Activated B cell treated with CpG ODN at 0.5 μM for 24 hours (primary cell): Measurements from ENCODE around the gene GRIA4. TPM values are rescaled to one million over a fixed set of nuclear protein-coding genes. Genes with fewer than 3 reads are reported as not detected.

ENCODE experiments used
- ATAC-seq: fragments of 200-7000 bp; cut with Tn5 transposase; one replicate; pipeline ENCODE4 v1.10.0; 2021; ENCODE audit warnings: low read depth, mild to moderate bottlenecking, moderate library complexity
- CTCF ChIA-PET: fragments of 350-600 bp; sonication (Branson Sonifier 250); formaldehyde crosslinking; loops from one replicate; lab custom pipeline; 2021; ENCODE audit warnings: antibody characterized with exemption; lab: Charles Lee
- POLR2A ChIA-PET: fragments of 350-600 bp; sonication (Branson Sonifier 250); formaldehyde crosslinking; loops from one replicate; lab custom pipeline; 2021; ENCODE audit warnings: antibody characterized with exemption; lab: Charles Lee
- DNase-seq: peaks from one replicate; pipeline ENCODE4 v3.0.0; 2022
- H3K27ac Mint-ChIP-seq: one replicate; pipeline ENCODE4 v1.8.0; 2020; ENCODE audit warnings: mixed read lengths
- H3K27me3 Mint-ChIP-seq: one replicate; pipeline ENCODE4 v1.8.0; 2021; ENCODE audit warnings: mixed read lengths
- H3K36me3 Mint-ChIP-seq: one replicate; pipeline ENCODE4 v1.8.0; 2021; ENCODE audit warnings: low read depth, mixed read lengths
- H3K4me1 Mint-ChIP-seq: one replicate; pipeline ENCODE4 v1.8.0; 2021; ENCODE audit warnings: mixed read lengths
- H3K4me3 Mint-ChIP-seq: one replicate; pipeline ENCODE4 v1.8.0; 2020; ENCODE audit warnings: mild to moderate bottlenecking, mixed read lengths
- H3K9me3 Mint-ChIP-seq: one replicate; pipeline ENCODE4 v1.8.0; 2020; ENCODE audit warnings: mixed read lengths
- CTCF ChIP-seq: fragments of 200-600 bp; IDR thresholded peaks from one replicate; pipeline ENCODE4 v1.8.0; 2022; ENCODE audit warnings: antibody characterized with exemption, mild to moderate bottlenecking
- intact Hi-C: fragments of 100-400 bp; cut with micrococcal nuclease; formaldehyde crosslinking; loops from one replicate; pipeline ENCODE4 v1.15.1; 2024
- total RNA-seq: library from RNA; stranded (reverse); gene quantifications from 2 replicates; pipeline ENCODE4 v1.2.3, GENCODE V29; 2022

Gene GRIA4
- total RNA-seq, 1 donor from 2014 or later = not detected

GRCh38 chr11:105911454-105911853 is 301.6 kb downstream of the GRIA4 start:
- POLR2A ChIA-PET = no interaction called here
- no peak overlapping the region for H3K27ac Mint-ChIP-seq
- CTCF ChIA-PET = no interaction called here
- no peak for TF ChIP-seq CTCF
- H3K9me3 Mint-ChIP-seq = no peaks in the 10 kb centered on the region
- intact Hi-C loops = no loop called here
- ATAC-seq = no peak
- no peak overlapping the region for H3K4me3 Mint-ChIP-seq
- no peaks in the 10 kb centered on the region for H3K4me1 Mint-ChIP-seq
- no peaks in the 10 kb centered on the region for H3K27me3 Mint-ChIP-seq
- no peak for DNase-seq
- H3K36me3 Mint-ChIP-seq = no peaks in the 10 kb centered on the region

GRCh38 chr11:105912666-105913065 is 302.8 kb downstream of the GRIA4 start:
- DNase-seq (no peak), ATAC-seq (no peak)
- no peak for TF ChIP-seq CTCF
- Mint-ChIP-seq H3K4me3 (no peak overlapping the region), H3K4me1 (no peaks in the 10 kb centered on the region), H3K27me3 (no peaks in the 10 kb centered on the region), H3K9me3 (no peaks in the 10 kb centered on the region), H3K27ac (no peak overlapping the region), H3K36me3 (no peaks in the 10 kb centered on the region)
- CTCF ChIA-PET = no interaction called here
- POLR2A ChIA-PET = no interaction called here
- intact Hi-C loops = no loop called here

- no peak overlapping the region for H3K27ac Mint-ChIP-seq
- no peak for ATAC-seq
Observed at GRCh38 chr11:105915021-105915420, 305.1 kb downstream of the GRIA4 start.

GRCh38 chr11:105918039-105918438 is 308.2 kb downstream of the GRIA4 start:
- ChIA-PET POLR2A (no interaction called here), CTCF (no interaction called here)
- H3K36me3 Mint-ChIP-seq = no peaks in the 10 kb centered on the region
- H3K4me1 Mint-ChIP-seq = no peaks in the 10 kb centered on the region
- ATAC-seq (no peak), DNase-seq (no peak)
- no peak overlapping the region for H3K27ac Mint-ChIP-seq
- H3K27me3 Mint-ChIP-seq = no peaks in the 10 kb centered on the region
- intact Hi-C loops = no loop called here
- TF ChIP-seq CTCF = no peak
- no peak overlapping the region for H3K4me3 Mint-ChIP-seq
- no peaks in the 10 kb centered on the region for H3K9me3 Mint-ChIP-seq

More at GRCh38 chr11:105915021-105915420, 305.1 kb downstream of the GRIA4 start:
- no peaks in the 10 kb centered on the region for H3K27me3 Mint-ChIP-seq
- ChIA-PET POLR2A (no interaction called here), CTCF (no interaction called here)
- H3K4me1 Mint-ChIP-seq = no peaks in the 10 kb centered on the region
- no peaks in the 10 kb centered on the region for H3K36me3 Mint-ChIP-seq
- intact Hi-C loops = no loop called here
- no peak for DNase-seq
- no peak overlapping the region for H3K4me3 Mint-ChIP-seq
- H3K9me3 Mint-ChIP-seq = no peaks in the 10 kb centered on the region
- TF ChIP-seq CTCF = no peak

GRCh38 chr11:105918600-105918999 is 308.7 kb downstream of the GRIA4 start:
- DNase-seq (no peak), ATAC-seq (no peak)
- H3K27me3 Mint-ChIP-seq = no peaks in the 10 kb centered on the region
- no peak overlapping the region for H3K4me3 Mint-ChIP-seq
- intact Hi-C loops = no loop called here
- no peak for TF ChIP-seq CTCF
- ChIA-PET POLR2A (no interaction called here), CTCF (no interaction called here)
- H3K36me3 Mint-ChIP-seq = no peaks in the 10 kb centered on the region
- no peak overlapping the region for H3K27ac Mint-ChIP-seq
- H3K9me3 Mint-ChIP-seq = no peaks in the 10 kb centered on the region
- H3K4me1 Mint-ChIP-seq = no peaks in the 10 kb centered on the region
